Neural crest cell (in vitro differentiated cells): Measurements from ENCODE around the gene TARS2. TPM values are rescaled to one million over a fixed set of nuclear protein-coding genes. Genes with fewer than 3 reads are reported as not detected.

Experiments
- DNase-seq: peaks from one replicate; pipeline ENCODE4 v3.0.0; 2021; ENCODE audit warnings: low read depth, mixed read lengths, low spot score
- H3K27ac Mint-ChIP-seq: one replicate; pipeline ENCODE4 v1.8.0; 2021; ENCODE audit warnings: mild to moderate bottlenecking, mixed read lengths; ENCODE audit not compliant: unreplicated experiment
- H3K27me3 Mint-ChIP-seq: 2 replicates; pipeline ENCODE4 v1.8.0; 2021; ENCODE audit warnings: low read depth, mild to moderate bottlenecking, mixed read lengths
- H3K36me3 Mint-ChIP-seq: 2 replicates; pipeline ENCODE4 v1.8.0; 2021; ENCODE audit warnings: low read depth, mild to moderate bottlenecking, mixed read lengths
- H3K4me1 Mint-ChIP-seq: 2 replicates; pipeline ENCODE4 v1.8.0; 2021; ENCODE audit warnings: mixed read lengths
- H3K4me3 Mint-ChIP-seq: one replicate; pipeline ENCODE4 v1.8.0; 2021; ENCODE audit warnings: mild to moderate bottlenecking, mixed read lengths
- H3K9me3 Mint-ChIP-seq: 2 replicates; pipeline ENCODE4 v1.8.0; 2021; ENCODE audit warnings: mixed read lengths
- CTCF ChIP-seq: fragments of 200-600 bp; sonication (generic); conservative IDR thresholded peaks from 2 replicates; pipeline ENCODE4 v1.5.0; 2021; ENCODE audit warnings: antibody characterized with exemption, mild to moderate bottlenecking
- total RNA-seq: library from RNA; stranded (reverse); gene quantifications from 2 replicates; pipeline ENCODE4 v1.2.1, GENCODE V29; 2021

The TARS2 gene
- total RNA-seq, 1 donor from 2014 or later: 31.1 TPM

GRCh38 chr1:150551784-150552127 lies 64.5 kb downstream of the TARS2 start:
- Mint-ChIP-seq H3K4me1 (peaks cover 21% of the 10 kb centered on the region), H3K9me3 (no peaks in the 10 kb centered on the region), H3K36me3 (no peaks in the 10 kb centered on the region), H3K4me3 (no peak overlapping the region), H3K27me3 (peaks cover 25% of the 10 kb centered on the region), H3K27ac (no peak overlapping the region)
- no peak for TF ChIP-seq CTCF
- no peak for DNase-seq

- peaks cover 21% of the 10 kb centered on the region for H3K4me1 Mint-ChIP-seq
- H3K27ac Mint-ChIP-seq: no peak overlapping the region
- peaks cover 22% of the 10 kb centered on the region for H3K27me3 Mint-ChIP-seq
- no peaks in the 10 kb centered on the region for H3K36me3 Mint-ChIP-seq
- DNase-seq: no peak
- H3K9me3 Mint-ChIP-seq: no peaks in the 10 kb centered on the region
- peak overlapping the region; percentile 64 for H3K4me3 Mint-ChIP-seq
- TF ChIP-seq CTCF: no peak
Measured at GRCh38 chr1:150552128-150552910, 65.1 kb downstream of the TARS2 start.

GRCh38 chr1:150552911-150553289 lies 65.7 kb downstream of the TARS2 start:
- no peaks in the 10 kb centered on the region for H3K36me3 Mint-ChIP-seq
- peaks cover 22% of the 10 kb centered on the region for H3K27me3 Mint-ChIP-seq
- DNase-seq: no peak
- no peak for TF ChIP-seq CTCF
- peak overlapping the region; percentile 64 for H3K4me3 Mint-ChIP-seq
- no peaks in the 10 kb centered on the region for H3K9me3 Mint-ChIP-seq
- H3K27ac Mint-ChIP-seq: no peak overlapping the region
- peaks cover 21% of the 10 kb centered on the region for H3K4me1 Mint-ChIP-seq

DNA sequence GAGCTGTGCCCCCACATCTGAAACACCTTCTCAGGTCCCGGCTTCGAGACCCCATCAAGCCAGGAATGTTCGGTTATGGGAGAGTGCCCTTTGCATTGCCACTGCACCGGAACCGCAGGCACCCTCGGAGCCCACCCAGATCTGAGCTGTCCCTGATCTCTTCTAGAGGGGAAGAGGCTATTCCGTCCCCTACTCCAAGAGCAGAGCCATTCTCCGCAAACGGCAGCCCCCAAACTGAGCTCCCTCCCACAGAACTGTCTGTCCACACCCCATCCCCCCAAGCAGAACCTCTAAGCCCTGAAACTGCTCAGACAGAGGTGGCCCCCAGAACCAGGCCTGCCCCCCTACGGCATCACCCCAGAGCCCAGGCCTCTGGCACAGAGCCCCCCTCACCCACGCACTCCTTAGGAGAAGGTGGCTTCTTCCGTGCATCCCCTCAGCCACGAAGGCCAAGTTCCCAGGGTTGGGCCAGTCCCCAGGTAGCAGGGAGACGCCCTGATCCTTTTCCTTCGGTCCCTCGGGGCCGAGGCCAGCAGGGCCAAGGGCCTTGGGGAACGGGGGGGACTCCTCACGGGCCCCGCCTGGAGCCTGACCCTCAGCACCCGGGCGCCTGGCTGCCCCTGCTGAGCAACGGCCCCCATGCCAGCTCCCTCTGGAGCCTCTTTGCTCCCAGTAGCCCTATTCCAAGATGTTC lies 66.3 kb downstream of the TARS2 start:
- no peak for DNase-seq
- no peaks in the 10 kb centered on the region for H3K36me3 Mint-ChIP-seq
- TF ChIP-seq CTCF: no peak

DNA sequence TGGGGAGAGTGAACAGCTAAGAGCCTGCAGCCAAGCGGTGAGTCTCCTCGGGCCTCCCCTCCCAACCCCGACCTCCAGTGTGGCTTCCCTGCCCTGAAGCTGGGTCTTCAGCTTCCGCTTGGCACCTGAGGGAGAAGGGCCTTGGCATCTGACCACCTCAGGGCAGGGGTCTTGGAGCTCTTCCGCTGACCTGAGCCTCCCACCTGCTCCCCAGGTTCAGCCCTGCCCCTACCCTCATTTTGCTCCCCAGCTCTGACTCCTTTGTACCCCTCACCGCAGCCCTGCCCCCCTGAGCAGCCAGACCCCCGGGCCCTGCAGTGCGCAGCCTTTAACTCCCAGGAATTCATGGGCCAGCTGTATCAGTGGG lies 66.8 kb downstream of the TARS2 start:
- DNase-seq: no peak
- Mint-ChIP-seq H3K27ac (no peak overlapping the region), H3K27me3 (peaks cover 18% of the 10 kb centered on the region), H3K9me3 (no peaks in the 10 kb centered on the region), H3K36me3 (no peaks in the 10 kb centered on the region), H3K4me1 (peaks cover 17% of the 10 kb centered on the region), H3K4me3 (no peak overlapping the region)
- no peak for TF ChIP-seq CTCF

More for the DNA sequence above, 66.3 kb downstream of the TARS2 start:
- peaks cover 19% of the 10 kb centered on the region for H3K4me1 Mint-ChIP-seq
- H3K4me3 Mint-ChIP-seq: peak overlapping the region; percentile 66
- H3K27me3 Mint-ChIP-seq: peaks cover 20% of the 10 kb centered on the region
- no peak overlapping the region for H3K27ac Mint-ChIP-seq
- no peaks in the 10 kb centered on the region for H3K9me3 Mint-ChIP-seq
